ENCODE results near the gene TBC1D3B.

- no peak for TF ChIP-seq ZNF274 (IDR thresholded peaks at IDR 0.05; ENCODE audit: low read depth, low read length)
- TF ChIP-seq CTCF (IDR thresholded peaks at IDR 0.05 in 2 of 3, conservative IDR thresholded peaks at IDR 0.05 in 1 of 3; ENCODE audit: borderline replicate concordance in 1 of 3, insufficient read depth in 1 of 3, low read depth in 2 of 3, low read length in 2 of 3), result no peak
- no peak for TF ChIP-seq RAD21 (IDR thresholded peaks at IDR 0.05; ENCODE audit: low read depth)
- TF ChIP-seq EZH2 (IDR thresholded peaks at IDR 0.05), result no peak
- no peak for TF ChIP-seq FOSL1 (IDR thresholded peaks at IDR 0.05; ENCODE audit: low read depth)
These were observed 26.9 kb upstream of the TBC1D3B start for GRCh38 chr17:36203335-36203734.
